ENCODE measurements around the gene EIF3CL. TPM values are rescaled to one million over a fixed set of nuclear protein-coding genes. Genes with fewer than 3 reads are reported as not detected.
A peak's percentile ranks its signal among the peaks of the same experiment; 100 is the strongest.
"Not testable (repeated sequence)": the region's sequence is repeated elsewhere in the genome, so short reads cannot be mapped to it uniquely, and the experiment has no call there.

EIF3CL gene
- total RNA-seq, 1 donor from 2014 or later: 73.8 TPM

GRCh38 chr16:28330981-28331380 is 72.7 kb downstream of the EIF3CL start:
- not testable (repeated sequence) for H3K4me1 Mint-ChIP-seq; H3K4me3 Mint-ChIP-seq; H3K27me3 Mint-ChIP-seq (ENCODE audit: low read depth); H3K9me3 Mint-ChIP-seq; H3K27ac Mint-ChIP-seq; H3K36me3 Mint-ChIP-seq
- peak in 1 of 2 experiments; percentile 7 for DNase-seq (ENCODE audit: low spot score in 2 of 2, unreplicated experiment in 2 of 2)

- not testable (repeated sequence) for H3K27me3 Mint-ChIP-seq (ENCODE audit: low read depth); H3K36me3 Mint-ChIP-seq; H3K9me3 Mint-ChIP-seq; H3K4me1 Mint-ChIP-seq; H3K27ac Mint-ChIP-seq; H3K4me3 Mint-ChIP-seq
- DNase-seq (ENCODE audit: low spot score in 2 of 2, unreplicated experiment in 2 of 2): peak in 1 of 2 experiments; percentile 22
Measured at GRCh38 chr16:28330232-28330631, 73.4 kb downstream of the EIF3CL start.

Small RNA genes within 50 kb of the gene (microRNA-seq; reads per million reads assigned to microRNA genes)
- gene MIR6862-1: not detected

Other genes starting within 250 kb of the EIF3CL start
- gene XPO6, start 191.9 kb downstream of the EIF3CL start, total RNA-seq: 111 to 118 TPM (median 115 TPM) in 3 replicates
- gene SBK1, start 111.3 kb downstream of the EIF3CL start, total RNA-seq: 50.1 to 51.9 TPM (median 51.4 TPM) in 3 replicates
- 6.6 to 8.7 TPM (median 8.2 TPM) in 3 replicates for gene NPIPB6, start 40.3 kb downstream of the EIF3CL start, total RNA-seq
- gene NPIPB7, start 68.5 kb upstream of the EIF3CL start, total RNA-seq: 0.40 to 0.41 TPM in 2 of 3 replicates, not detected in the other
- 30.8 to 31.5 TPM (median 30.9 TPM) in 3 replicates for gene CLN3, start 88.2 kb upstream of the EIF3CL start, total RNA-seq
- 0.09 to 0.14 TPM in 2 of 3 replicates, not detected in the other for gene APOBR, start 90.8 kb upstream of the EIF3CL start, total RNA-seq
- gene IL27, start 103.0 kb upstream of the EIF3CL start, total RNA-seq: not detected in 3 replicates
- gene NUPR1, start 135.1 kb upstream of the EIF3CL start, total RNA-seq: 12.3 to 13.9 TPM (median 13.3 TPM) in 3 replicates
- gene SGF29, start 150.1 kb upstream of the EIF3CL start, total RNA-seq: 21.6 to 27.2 TPM (median 24.7 TPM) in 3 replicates
- gene SULT1A2, start 193.2 kb upstream of the EIF3CL start, total RNA-seq: 0.75 to 0.98 TPM (median 0.90 TPM) in 3 replicates
- gene SULT1A1, start 206.2 kb upstream of the EIF3CL start, total RNA-seq: 8.3 to 9.9 TPM (median 9.7 TPM) in 3 replicates
- gene NPIPB8, start 234.2 kb upstream of the EIF3CL start, total RNA-seq: 0.16 to 1.2 TPM (median 0.49 TPM) in 3 replicates

All from mesothelial cell of epicardium (in vitro differentiated cells).